ENCODE data around the gene RLBP1. TPM values are rescaled to one million over a fixed set of nuclear protein-coding genes. Genes with fewer than 3 reads are reported as not detected.
A peak's percentile ranks its signal among the peaks of the same experiment; 100 is the strongest.

The RLBP1 gene
- total and polyA plus RNA-seq, 2 experiments from 2014 or later = 0.40 TPM; not detected in 1

DNA sequence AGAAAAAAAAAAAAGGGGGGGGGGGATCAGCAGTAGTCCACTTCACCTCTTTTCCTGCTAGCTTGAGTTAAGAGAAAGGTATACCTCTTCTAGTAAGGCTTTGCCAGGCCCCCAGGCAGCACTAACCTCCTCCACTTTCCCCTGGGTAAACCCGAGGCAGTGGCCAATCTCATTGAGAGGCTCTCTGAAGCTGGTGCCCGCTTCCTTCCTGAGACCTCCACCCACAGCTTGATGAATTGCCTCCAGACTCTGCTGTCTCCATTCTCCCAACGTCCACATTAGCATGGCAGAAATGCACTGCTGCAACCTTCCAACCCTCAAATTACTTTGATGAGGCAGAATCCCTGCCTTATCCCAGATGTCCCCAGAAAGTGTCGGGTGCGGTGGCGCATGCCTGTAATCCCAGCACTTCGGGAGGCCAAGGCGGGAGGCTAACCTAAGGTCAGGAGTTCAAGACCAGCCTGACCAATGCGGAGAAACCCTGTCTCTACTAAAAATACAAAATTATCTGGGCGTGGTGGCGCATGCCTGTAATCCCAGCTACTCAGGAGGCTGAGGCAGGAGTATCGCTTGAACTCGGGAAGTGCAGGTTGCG lies 15.3 kb downstream of the RLBP1 start:
- H3K4me3 ChIP-seq = no peak overlapping the region
- H3K27me3 ChIP-seq = no peaks in the 10 kb centered on the region
- no peaks in the 10 kb centered on the region for H3K9me3 ChIP-seq (ENCODE audit: low read depth)
- TF ChIP-seq CTCF (IDR thresholded peaks at IDR 0.05; ENCODE audit: low read depth, low read length) = no peak
- no peaks in the 10 kb centered on the region for H3K36me3 ChIP-seq
- no peaks in the 10 kb centered on the region for H3K4me1 ChIP-seq (ENCODE audit: low read depth)
- DNase-seq (ENCODE audit: low read depth in 1 of 2, low spot score in 1 of 2) = no peak
- H3K27ac ChIP-seq = no peak overlapping the region

- Histone ChIP-seq H3K9me3 (ENCODE audit: low read depth) (no peaks in the 10 kb centered on the region), H3K27ac (no peak overlapping the region), H3K27me3 (no peaks in the 10 kb centered on the region), H3K4me3 (no peak overlapping the region), H3K36me3 (no peaks in the 10 kb centered on the region), H3K4me1 (ENCODE audit: low read depth) (peaks cover 8% of the 10 kb centered on the region)
- no peak for DNase-seq (ENCODE audit: low read depth in 1 of 2, low spot score in 1 of 2)
- TF ChIP-seq CTCF (IDR thresholded peaks at IDR 0.05; ENCODE audit: low read depth, low read length) = no peak
Measured at GRCh38 chr15:89203705-89204273, 17.6 kb downstream of the RLBP1 start.

DNA sequence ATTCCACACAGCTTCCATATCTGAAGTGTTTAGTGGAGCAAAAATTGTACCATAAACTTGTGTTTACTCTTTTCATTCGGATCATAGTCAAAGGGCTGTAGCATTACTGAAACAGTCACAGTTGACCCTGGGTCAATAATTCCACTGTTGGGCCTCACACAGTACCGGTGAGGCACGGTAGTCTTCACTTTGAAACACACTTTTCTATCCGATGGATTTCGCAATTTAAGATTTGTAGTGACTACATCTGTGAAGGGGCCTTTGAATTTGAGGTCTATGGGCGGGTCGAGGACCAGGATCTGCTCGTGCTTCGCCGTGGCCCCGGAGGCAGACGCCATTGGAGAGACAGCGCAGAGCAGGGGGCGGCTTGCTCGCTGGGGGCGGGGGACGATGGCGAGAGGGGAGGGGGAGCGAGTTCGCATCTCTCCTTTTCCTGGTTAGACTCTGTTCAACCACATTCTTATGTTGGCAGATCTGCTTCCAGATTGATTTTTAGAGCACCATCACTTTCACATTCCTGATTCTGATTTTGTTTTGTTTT lies 19.8 kb downstream of the RLBP1 start:
- H3K27ac ChIP-seq = no peak overlapping the region
- TF ChIP-seq CTCF (IDR thresholded peaks at IDR 0.05; ENCODE audit: low read depth, low read length) = no peak
- no peak for DNase-seq (ENCODE audit: low read depth in 1 of 2, low spot score in 1 of 2)

DNA sequence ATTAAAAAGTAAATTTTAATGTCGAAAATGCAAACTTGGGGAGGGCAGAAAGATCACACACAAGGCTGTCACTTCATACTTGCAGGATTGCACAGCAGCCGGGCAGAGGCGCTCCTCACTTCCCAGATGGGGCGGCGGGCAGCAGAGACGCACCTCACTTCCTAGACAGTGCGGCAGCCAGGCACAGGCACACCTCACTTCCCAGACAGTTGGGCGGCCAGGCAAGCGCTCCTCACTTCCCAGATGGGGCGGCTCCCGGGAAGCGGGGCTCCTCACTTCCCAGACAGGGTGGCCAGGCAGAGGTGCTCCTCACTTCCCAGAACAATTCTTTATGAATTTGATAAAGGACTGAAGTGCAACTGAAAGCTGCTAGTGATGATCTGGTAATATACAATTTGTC lies 21.2 kb downstream of the RLBP1 start:
- no peak for TF ChIP-seq CTCF (IDR thresholded peaks at IDR 0.05; ENCODE audit: low read depth, low read length)
- DNase-seq (ENCODE audit: low read depth in 1 of 2, low spot score in 1 of 2) = no peak
- no peak overlapping the region for H3K27ac ChIP-seq

More for the DNA sequence above, 19.8 kb downstream of the RLBP1 start:
- Histone ChIP-seq H3K27me3 (no peaks in the 10 kb centered on the region), H3K4me1 (ENCODE audit: low read depth) (peaks cover 23% of the 10 kb centered on the region), H3K4me3 (no peak overlapping the region), H3K36me3 (no peaks in the 10 kb centered on the region), H3K9me3 (ENCODE audit: low read depth) (no peaks in the 10 kb centered on the region)

DNA sequence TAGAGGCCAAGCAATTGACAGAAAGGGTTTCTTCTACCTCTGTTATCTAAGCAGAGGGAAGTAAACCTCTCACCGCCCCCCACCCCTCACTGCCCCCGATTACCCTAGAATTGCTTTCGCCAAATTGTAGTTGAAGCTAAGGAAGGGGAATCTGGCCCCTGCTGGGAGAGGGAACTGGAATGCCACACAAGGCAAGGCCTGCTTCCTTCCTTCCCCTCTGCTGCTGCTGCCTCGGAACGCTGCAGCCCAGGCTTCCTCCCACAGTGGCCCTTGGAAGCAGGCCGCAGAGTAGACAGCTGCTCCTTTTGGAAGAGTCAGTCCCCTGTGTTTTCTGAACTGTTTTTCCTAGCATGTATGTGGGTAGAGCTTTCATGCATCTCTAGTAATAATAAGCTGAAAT lies 21.6 kb downstream of the RLBP1 start:
- Histone ChIP-seq H3K27ac (peak overlapping the region; percentile 42), H3K36me3 (no peaks in the 10 kb centered on the region), H3K27me3 (no peaks in the 10 kb centered on the region), H3K4me1 (ENCODE audit: low read depth) (peaks cover 23% of the 10 kb centered on the region), H3K4me3 (no peak overlapping the region), H3K9me3 (ENCODE audit: low read depth) (no peaks in the 10 kb centered on the region)
- TF ChIP-seq CTCF (IDR thresholded peaks at IDR 0.05; ENCODE audit: low read depth, low read length) = no peak
- DNase-seq (ENCODE audit: low read depth in 1 of 2, low spot score in 1 of 2) = peak in 1 of 2 donors; percentile 26

More for the DNA sequence above, 21.2 kb downstream of the RLBP1 start:
- Histone ChIP-seq H3K4me1 (ENCODE audit: low read depth) (peaks cover 23% of the 10 kb centered on the region), H3K4me3 (no peak overlapping the region), H3K9me3 (ENCODE audit: low read depth) (no peaks in the 10 kb centered on the region), H3K27me3 (no peaks in the 10 kb centered on the region), H3K36me3 (no peaks in the 10 kb centered on the region)

Data from cardiac muscle cell (in vitro differentiated cells and primary cell).